Psoas muscle (tissue), 8 donors: ENCODE measurements around the gene ESD. TPM values are rescaled to one million over a fixed set of nuclear protein-coding genes. Genes with fewer than 3 reads are reported as not detected.
"Not testable (repeated sequence)": the region's sequence is repeated elsewhere in the genome, so short reads cannot be mapped to it uniquely, and the experiment has no call there.

Experiments used
- ATAC-seq, 4 donors: fragments of 200-7000 bp; cut with Tn5 transposase; one replicate each; pipeline ENCODE4 v1.9.1; 2020; ENCODE audit warnings: moderate library complexity in 3 of 4, mild to moderate bottlenecking in 2 of 4
- DNase-seq, 2 donors: peaks; one replicate each; pipeline ENCODE4 v3.0.0-alpha.2; 2020
- H3K27ac ChIP-seq: fragments of 200-600 bp; one replicate; pipeline ENCODE4 v1.8.0; 2022
- H3K27me3 ChIP-seq, 3 donors: fragments of 200-600 bp in 1 of 3; one replicate each; pipeline versions ENCODE4 v1.6.1 to v1.8.0; 2013 to 2022; ENCODE audit warnings: low read length in 2 of 3, mild to moderate bottlenecking in 2 of 3, moderate library complexity in 1 of 3; ENCODE audit not compliant: insufficient read depth in 3 of 3
- H3K36me3 ChIP-seq, 2 donors: fragments of 200-600 bp in 1 of 2; one replicate each; pipeline versions ENCODE4 v1.6.1 to v1.8.0; 2013 to 2022; ENCODE audit warnings: low read depth in 1 of 2, mild to moderate bottlenecking in 1 of 2, moderate library complexity in 1 of 2; ENCODE audit not compliant: insufficient read depth in 1 of 2
- H3K4me1 ChIP-seq: fragments of 200-600 bp; one replicate; pipeline ENCODE4 v1.8.0; 2022
- H3K4me3 ChIP-seq: fragments of 200-600 bp; one replicate; pipeline ENCODE4 v1.8.0; 2022; ENCODE audit warnings: mild to moderate bottlenecking
- H3K9me3 ChIP-seq: fragments of 200-600 bp; one replicate; pipeline ENCODE4 v1.8.0; 2022
- CTCF ChIP-seq: fragments of 200-600 bp; IDR thresholded peaks from one replicate; pipeline ENCODE4 v1.8.0; 2022; ENCODE audit warnings: antibody characterized with exemption
- WGBS, 3 donors: extraction: QIAGEN DNeasy Blood & Tissue Kit; methylation state at CpG; one replicate each; pipeline versions ENCODE4 v1.1.6 to v1.1.7; 2013; 5-methylcytosine and 5-hydroxymethylcytosine counted together
- intact Hi-C, 2 donors: fragments of 100-400 bp; cut with DNase I; formaldehyde crosslinking; loops; one replicate each; pipeline versions ENCODE4 v1.11.0 to v1.14.2; 2022
- polyA plus RNA-seq, 3 donors: library from polyadenylated mRNA; stranded (reverse); fragments of 200-250 nt; gene quantifications; one replicate each; pipeline ENCODE4 v1.2.3, GENCODE V29; 2013
- total RNA-seq, 4 donors: library from RNA; stranded (reverse); fragmentation: NEBNext Ultra II Directional in 2 of 4; extraction: Animal tissue kit (Norgen Biotek cat#: 25700) in 2 of 4; gene quantifications; one replicate each; pipeline versions ENCODE4 v1.2.1 to v1.2.4, GENCODE V29; 2021 to 2023
- donor health status: healthy with polysubstance abuse.
- donor health status: DM: no; HTN: no; CAD: no; lungs with moderate emphysema.
- donor health status: Bipolar disorder and iron deficiency.
- donor health status: healthy.
- donor health status: DM: yes; HTN: yes; CAD: no.
- donor health status: DM: no; HTN: no; CAD: no.
- donor health status: DM: no; HTN: no; CAD: no.
- donor health status: DM: yes; HTN: yes; CAD: no.

ESD gene
- total and polyA plus RNA-seq, 7 donors: 70.6 to 122 (median 84.7) TPM

GRCh38 chr13:46775385-46776107, 21.4 kb downstream of the ESD start:
- Histone ChIP-seq H3K9me3 (no peaks in the 10 kb centered on the region), H3K27me3 (no peaks in the 10 kb centered on the region), H3K4me3 (no peak overlapping the region), H3K27ac (no peak overlapping the region), H3K36me3 (peaks cover 4 to 100% of the 10 kb centered on the region in 2 donors), H3K4me1 (no peaks in the 10 kb centered on the region)
- intact Hi-C loops: loop anchor here in 1 of 2 donors (10.0 kb wide), 1 partner anchor 811 kb away; no protein-coding TSS in a partner anchor
- ATAC-seq: no peak
- 51 to 77% (median 71%) methylated on average over 8 of the region's 8 CpGs for WGBS, 3 donors
- DNase-seq: no peak
- TF ChIP-seq CTCF: no peak

DNA sequence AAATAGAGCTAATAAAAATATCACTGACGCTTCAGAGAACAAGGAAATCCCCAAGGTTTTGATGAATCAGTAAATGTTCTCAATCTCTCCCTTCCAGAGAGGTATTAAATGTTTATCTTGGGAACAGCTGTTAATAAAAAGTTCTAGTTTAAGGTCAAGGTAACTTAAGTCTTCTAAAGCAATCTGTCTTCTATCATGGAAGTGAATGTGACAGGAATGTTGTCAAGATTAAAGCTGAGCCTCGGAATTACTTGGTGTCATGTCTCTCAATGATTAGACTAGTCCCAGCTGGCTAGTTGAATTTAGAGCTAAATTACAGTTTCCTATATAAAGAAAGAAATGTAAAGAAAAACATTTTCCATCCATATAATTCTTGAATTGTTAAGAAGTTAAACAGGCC, 23.4 kb downstream of the ESD start:
- intact Hi-C loops: loop anchor here in 1 of 2 donors (10.0 kb wide), 1 partner anchor 809 kb away; no protein-coding TSS in a partner anchor
- DNase-seq (no peak), ATAC-seq (no peak)
- no peak for TF ChIP-seq CTCF
- H3K27me3 ChIP-seq: no peaks in the 10 kb centered on the region
- H3K27ac ChIP-seq: no peak overlapping the region
- WGBS, 3 donors: 23 to 54% (median 25%) methylated on average over 2 of the region's 2 CpGs
- no peak overlapping the region for H3K4me3 ChIP-seq
- H3K36me3 ChIP-seq: peaks cover 4 to 87% of the 10 kb centered on the region in 2 donors
- no peaks in the 10 kb centered on the region for H3K4me1 ChIP-seq
- H3K9me3 ChIP-seq: no peaks in the 10 kb centered on the region

DNA sequence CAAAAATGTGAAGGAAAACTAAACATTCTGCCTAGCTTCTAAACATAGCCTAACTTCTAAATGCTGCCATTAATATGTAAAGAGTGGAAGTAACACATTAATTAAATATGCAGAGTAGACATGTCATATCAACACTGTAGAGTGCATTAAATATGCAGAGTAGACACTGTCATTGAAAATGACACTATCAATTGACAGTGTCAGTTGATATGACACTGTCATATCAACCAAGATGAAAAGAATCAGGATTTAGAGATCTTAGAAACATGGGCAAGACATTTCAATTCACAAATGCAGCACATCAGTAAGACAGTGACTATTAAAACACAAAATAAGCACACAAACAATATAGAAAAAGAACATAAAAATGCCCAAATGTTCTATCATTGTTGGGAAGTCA, 25.3 kb downstream of the ESD start:
- no peak overlapping the region for H3K27ac ChIP-seq
- H3K9me3 ChIP-seq: no peaks in the 10 kb centered on the region
- intact Hi-C loops: loop anchor here in 1 of 2 donors (10.0 kb wide), 1 partner anchor 807 kb away; no protein-coding TSS in a partner anchor
- H3K4me1 ChIP-seq: no peaks in the 10 kb centered on the region
- ATAC-seq (no peak), DNase-seq (no peak)
- no peak overlapping the region for H3K4me3 ChIP-seq
- H3K27me3 ChIP-seq: no peaks in the 10 kb centered on the region
- TF ChIP-seq CTCF: no peak
- H3K36me3 ChIP-seq: peaks cover 4 to 68% of the 10 kb centered on the region in 2 donors

DNA sequence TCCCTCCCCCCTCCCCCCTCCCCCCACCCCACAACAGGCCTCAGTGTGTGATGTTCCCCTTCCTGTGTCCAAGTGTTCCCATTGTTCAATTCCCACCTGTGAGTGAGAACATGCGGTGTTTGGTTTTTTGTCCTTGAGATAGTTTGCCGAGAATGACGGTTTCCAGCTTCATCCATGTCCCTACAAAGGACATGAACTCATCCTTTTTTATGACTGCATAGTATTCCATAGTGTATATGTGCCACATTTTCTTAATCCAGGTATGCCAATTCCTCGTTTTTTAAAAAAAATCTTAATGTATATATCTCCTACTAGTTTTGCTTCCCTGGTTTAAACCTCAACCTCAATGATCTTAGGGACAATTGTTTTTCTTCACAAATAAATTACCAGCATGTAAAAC, 27.0 kb downstream of the ESD start:
- not testable (repeated sequence) for H3K4me3 ChIP-seq, ATAC-seq, H3K27me3 ChIP-seq, H3K4me1 ChIP-seq, H3K9me3 ChIP-seq, DNase-seq, H3K27ac ChIP-seq
- H3K36me3 ChIP-seq: peaks cover 0 to 51% of the 10 kb centered on the region in 2 donors
- WGBS, 3 donors: 81 to 100% (median 99%) methylated on average over 3 to 4 of the region's 4 CpGs
- intact Hi-C loops: loop anchor here in 1 of 2 donors (10.0 kb wide), 1 partner anchor 805 kb away; no protein-coding TSS in a partner anchor

- no peak for TF ChIP-seq CTCF
- Histone ChIP-seq H3K27me3 (peaks cover 0 to 3% (median 0%) of the 10 kb centered on the region in 3 donors), H3K4me1 (no peaks in the 10 kb centered on the region), H3K36me3 (no peaks in the 10 kb centered on the region), H3K27ac (no peak overlapping the region), H3K4me3 (no peak overlapping the region), H3K9me3 (no peaks in the 10 kb centered on the region)
- DNase-seq (no peak), ATAC-seq (no peak)
- intact Hi-C loops: no loop called here
- WGBS, 3 donors: 78 to 93% (median 82%) methylated on average over 5 of the region's 5 CpGs
Observed at GRCh38 chr13:46761866-46762265, 35.1 kb downstream of the ESD start.
